Measurements from ENCODE around the gene KIAA1210. TPM values are rescaled to one million over a fixed set of nuclear protein-coding genes. Genes with fewer than 3 reads are reported as not detected.

Gene KIAA1210
- total and polyA plus RNA-seq, 2 experiments from 2014 or later, result not detected

GRCh38 chrX:119089619-119090018 is 38.0 kb downstream of the KIAA1210 start:
- Histone ChIP-seq H3K9me2 (ENCODE audit: insufficient read depth) (no peaks in the 10 kb centered on the region), H3K4me2 (no peak overlapping the region), H4K20me1 (replicated peaks; ENCODE audit: insufficient read depth) (no peaks in the 10 kb centered on the region), H3K4me3 (no peak overlapping the region), H2AFZ (no peak overlapping the region), H3F3A (replicated peaks; ENCODE audit: low read depth) (no peaks in the 10 kb centered on the region), H3K27ac (ENCODE audit: low read depth) (no peak overlapping the region), H3K36me3 (ENCODE audit: insufficient read depth) (no peaks in the 10 kb centered on the region), H3K27me3 (ENCODE audit: insufficient read depth) (no peaks in the 10 kb centered on the region), H3K4me1 (ENCODE audit: insufficient read depth) (no peaks in the 10 kb centered on the region; the same call in 1 of the 2 replicates), H3K79me2 (replicated peaks; ENCODE audit: insufficient read depth) (no peaks in the 10 kb centered on the region)
- TF ChIP-seq CTCF (conservative IDR thresholded peaks at IDR 0.05; ENCODE audit: low read depth in 2 of 2) (no peak), NANOG (IDR thresholded peaks at IDR 0.05; ENCODE audit: borderline replicate concordance) (no peak), REST (IDR thresholded peaks at IDR 0.05; ENCODE audit: unreplicated experiment) (no peak), STAT1 (IDR thresholded peaks at IDR 0.05; ENCODE audit: unreplicated experiment) (no peak), ZNF331 (CRISPR knock-in tag; IDR thresholded peaks at IDR 0.05; ENCODE audit: low read depth) (no peak)
- Mint-ChIP-seq H3K27me3 (ENCODE audit: insufficient read depth, low read depth, poor library complexity) (peaks cover 5% of the 10 kb centered on the region), H3K4me1 (peaks cover 11% of the 10 kb centered on the region), H3K27ac (no peak overlapping the region), H3K9me3 (no peaks in the 10 kb centered on the region), H3K36me3 (ENCODE audit: low read depth) (no peaks in the 10 kb centered on the region), H3K4me3 (no peak overlapping the region)
- no peak for ATAC-seq
- no peak for DNase-seq (ENCODE audit: low spot score)

GRCh38 chrX:119087121-119087520 is 40.5 kb downstream of the KIAA1210 start:
- Mint-ChIP-seq H3K27ac (no peak overlapping the region), H3K4me3 (no peak overlapping the region), H3K27me3 (ENCODE audit: insufficient read depth, low read depth, poor library complexity) (peaks cover 3% of the 10 kb centered on the region), H3K4me1 (peaks cover 11% of the 10 kb centered on the region), H3K9me3 (no peaks in the 10 kb centered on the region), H3K36me3 (ENCODE audit: low read depth) (no peaks in the 10 kb centered on the region)
- H3K79me2 ChIP-seq (replicated peaks; ENCODE audit: insufficient read depth), result no peaks in the 10 kb centered on the region
- DNase-seq (ENCODE audit: low spot score) (no peak), ATAC-seq (no peak)
- no peaks in the 10 kb centered on the region for H3K27me3 ChIP-seq (ENCODE audit: insufficient read depth)
- H3K4me1 ChIP-seq (ENCODE audit: insufficient read depth), result no peaks in the 10 kb centered on the region; the same call in 1 of the 2 replicates
- no peak overlapping the region for H2AFZ ChIP-seq
- H3F3A ChIP-seq (replicated peaks; ENCODE audit: low read depth), result no peaks in the 10 kb centered on the region
- no peak overlapping the region for H3K4me3 ChIP-seq
- H4K20me1 ChIP-seq (replicated peaks; ENCODE audit: insufficient read depth), result no peaks in the 10 kb centered on the region
- H3K9me2 ChIP-seq (ENCODE audit: insufficient read depth), result no peaks in the 10 kb centered on the region
- H3K36me3 ChIP-seq (ENCODE audit: insufficient read depth), result no peaks in the 10 kb centered on the region
- no peak overlapping the region for H3K27ac ChIP-seq (ENCODE audit: low read depth)
- H3K4me2 ChIP-seq, result no peak overlapping the region
- TF ChIP-seq JUNB (IDR thresholded peaks at IDR 0.05; ENCODE audit: unreplicated experiment) (no peak), POLR2AphosphoS5 (IDR thresholded peaks at IDR 0.05; ENCODE audit: low read depth) (no peak), STAT1 (IDR thresholded peaks at IDR 0.05; ENCODE audit: unreplicated experiment) (no peak), CREB1 (CRISPR knock-in tag; IDR thresholded peaks at IDR 0.05; ENCODE audit: low read depth) (no peak), ZNF114 (CRISPR knock-in tag; IDR thresholded peaks at IDR 0.05) (no peak), NANOG (IDR thresholded peaks at IDR 0.05; ENCODE audit: borderline replicate concordance) (no peak), EZH2phosphoT487 (IDR thresholded peaks at IDR 0.05; ENCODE audit: unreplicated experiment) (no peak), ZNF331 (CRISPR knock-in tag; IDR thresholded peaks at IDR 0.05; ENCODE audit: low read depth) (no peak), EZH2 (IDR thresholded peaks at IDR 0.05; ENCODE audit: low read depth, unreplicated experiment) (no peak), ETS1 (IDR thresholded peaks at IDR 0.05) (no peak)

All from GM23338 (cell line).